Measurements from ENCODE around the gene TEAD1. TPM values are rescaled to one million over a fixed set of nuclear protein-coding genes. Genes with fewer than 3 reads are reported as not detected.
A peak's percentile ranks its signal among the peaks of the same experiment; 100 is the strongest.

Gene TEAD1
- total RNA-seq, 6 donors from 2014 or later, result 53.5 to 141 (median 80.2) TPM

GRCh38 chr11:12793506-12793905 is 119.3 kb downstream of the TEAD1 start:
- Histone ChIP-seq H3K4me1 (peaks cover 0 to 3% (median under 1%) of the 10 kb centered on the region in 4 donors), H3K4me3 (no peak overlapping the region), H3K9me3 (no peaks in the 10 kb centered on the region), H3K27ac (no peak overlapping the region), H3K36me3 (no peaks in the 10 kb centered on the region), H3K27me3 (no peaks in the 10 kb centered on the region)
- ATAC-seq (ENCODE audit: low FRiP score in 2 of 2) (no peak), DNase-seq (no peak)
- 59 to 76% methylated on average over 2 of the region's 2 CpGs for WGBS, 2 donors
- TF ChIP-seq POLR2AphosphoS5 (IDR thresholded peaks at IDR 0.05), result no peak

GRCh38 chr11:12794576-12795230 is 120.5 kb downstream of the TEAD1 start:
- H3K4me3 ChIP-seq, result no peak overlapping the region
- peaks cover 6 to 12% (median 9%) of the 10 kb centered on the region in 4 donors for H3K4me1 ChIP-seq
- peak in 1 of 2 donors; percentile 34 for DNase-seq
- 91 to 93% methylated on average over 3 of the region's 7 CpGs for WGBS, 2 donors
- ATAC-seq (ENCODE audit: low FRiP score in 2 of 2), result no peak
- H3K9me3 ChIP-seq, result no peaks in the 10 kb centered on the region
- no peak overlapping the region for H3K27ac ChIP-seq
- TF ChIP-seq POLR2A (IDR thresholded peaks at IDR 0.05) (no peak), POLR2AphosphoS5 (IDR thresholded peaks at IDR 0.05) (no peak), CTCF (IDR thresholded peaks at IDR 0.05) (no peak), EP300 (IDR thresholded peaks at IDR 0.05) (no peak)
- no peaks in the 10 kb centered on the region for H3K27me3 ChIP-seq
- no peaks in the 10 kb centered on the region for H3K36me3 ChIP-seq

- TF ChIP-seq CTCF (IDR thresholded peaks at IDR 0.05) (no peak), POLR2A (IDR thresholded peaks at IDR 0.05) (no peak), EP300 (IDR thresholded peaks at IDR 0.05) (no peak), POLR2AphosphoS5 (IDR thresholded peaks at IDR 0.05) (no peak)
- no peak for DNase-seq
- no peak for ATAC-seq (ENCODE audit: low FRiP score in 2 of 2)
- WGBS, 2 donors, result 80 to 83% methylated on average over 3 of the region's 3 CpGs
- no peaks in the 10 kb centered on the region for H3K36me3 ChIP-seq
- no peaks in the 10 kb centered on the region for H3K27me3 ChIP-seq
- H3K4me1 ChIP-seq, result peaks cover 8 to 37% (median 30%) of the 10 kb centered on the region in 4 donors
- H3K27ac ChIP-seq, result no peak overlapping the region
- no peak overlapping the region for H3K4me3 ChIP-seq
- no peaks in the 10 kb centered on the region for H3K9me3 ChIP-seq
These were observed 123.8 kb downstream of the TEAD1 start for GRCh38 chr11:12797996-12798395.

GRCh38 chr11:12798609-12799011 is 124.4 kb downstream of the TEAD1 start:
- Histone ChIP-seq H3K9me3 (no peaks in the 10 kb centered on the region), H3K4me1 (peaks cover 14 to 43% (median 36%) of the 10 kb centered on the region in 4 donors), H3K27ac (peak overlapping the region in 1 of 4 donors; percentile 3), H3K36me3 (no peaks in the 10 kb centered on the region), H3K4me3 (no peak overlapping the region), H3K27me3 (no peaks in the 10 kb centered on the region)
- WGBS, 2 donors, result 69 to 84% methylated on average over 4 of the region's 4 CpGs
- TF ChIP-seq EP300 (IDR thresholded peaks at IDR 0.05), result no peak
- no peak for TF ChIP-seq POLR2AphosphoS5 (IDR thresholded peaks at IDR 0.05)
- no peak for TF ChIP-seq POLR2A (IDR thresholded peaks at IDR 0.05)
- no peak for TF ChIP-seq CTCF (IDR thresholded peaks at IDR 0.05)
- DNase-seq, result no peak
- no peak for ATAC-seq (ENCODE audit: low FRiP score in 2 of 2)

GRCh38 chr11:12799334-12799835 is 125.2 kb downstream of the TEAD1 start:
- TF ChIP-seq CTCF (IDR thresholded peaks at IDR 0.05), result no peak
- ATAC-seq (ENCODE audit: low FRiP score in 2 of 2) (no peak), DNase-seq (no peak)
- no peak overlapping the region for H3K4me3 ChIP-seq
- peak overlapping the region in 1 of 4 donors; percentile 31 for H3K27ac ChIP-seq
- peaks cover 17 to 50% (median 38%) of the 10 kb centered on the region in 4 donors for H3K4me1 ChIP-seq
- H3K9me3 ChIP-seq, result no peaks in the 10 kb centered on the region
- WGBS, 2 donors, result 40 to 48% methylated on average over 4 of the region's 4 CpGs
- no peaks in the 10 kb centered on the region for H3K27me3 ChIP-seq
- no peaks in the 10 kb centered on the region for H3K36me3 ChIP-seq
